ENCODE results near the gene CSTF3.
"Not testable (repeated sequence)": the region's sequence is repeated elsewhere in the genome, so short reads cannot be mapped to it uniquely, and the experiment has no call there.

The CSTF3 gene

GRCh38 chr11:33161120-33162005 is at the start of gene CSTF3:
Gene CSTF3, minus strand, starts transcription at chr11:33161480. Its CDS starts 155 bp downstream, at chr11:33161325.
- peak; percentile 98 for DNase-seq

GRCh38 chr11:33208150-33208549 is 46.9 kb upstream of the CSTF3 start:
- no peak for DNase-seq

GRCh38 chr11:33207408-33207985 is 46.2 kb upstream of the CSTF3 start:
- no peak for DNase-seq

GRCh38 chr11:33197915-33198727 is 36.8 kb upstream of the CSTF3 start:
- no peak for DNase-seq

GRCh38 chr11:33195462-33196173 is 34.3 kb upstream of the CSTF3 start:
- DNase-seq: no peak

- no peak for DNase-seq
Observed at GRCh38 chr11:33194455-33194854, 33.2 kb upstream of the CSTF3 start.

- DNase-seq: no peak
Observed at GRCh38 chr11:33191467-33191866, 30.2 kb upstream of the CSTF3 start.

- no peak for DNase-seq
Observed at GRCh38 chr11:33187998-33188722, 26.9 kb upstream of the CSTF3 start.

GRCh38 chr11:33185756-33186155 is 24.5 kb upstream of the CSTF3 start:
- no peak for DNase-seq

- no peak for DNase-seq
Observed at GRCh38 chr11:33182246-33182878, 21.1 kb upstream of the CSTF3 start.

GRCh38 chr11:33179348-33179803 is 18.1 kb upstream of the CSTF3 start:
- no peak for DNase-seq

GRCh38 chr11:33178443-33179180 is 17.3 kb upstream of the CSTF3 start:
- DNase-seq: no peak

GRCh38 chr11:33177676-33178336 is 16.5 kb upstream of the CSTF3 start:
- no peak for DNase-seq

GRCh38 chr11:33176760-33177159 is 15.5 kb upstream of the CSTF3 start:
- not testable (repeated sequence) for DNase-seq

GRCh38 chr11:33172996-33173395 is 11.7 kb upstream of the CSTF3 start:
- DNase-seq: no peak

- no peak for DNase-seq
Observed at GRCh38 chr11:33172345-33172744, 11.1 kb upstream of the CSTF3 start.

GRCh38 chr11:33171251-33171650 is 10.0 kb upstream of the CSTF3 start:
- no peak for DNase-seq

GRCh38 chr11:33168709-33169200 is 7.5 kb upstream of the CSTF3 start:
- DNase-seq: no peak

GRCh38 chr11:33162831-33163230 is 1.6 kb upstream of the CSTF3 start:
- DNase-seq: no peak

GRCh38 chr11:33160587-33160986 is 693 bp downstream of the CSTF3 start:
- DNase-seq: no peak
